H1 (cell line): ENCODE measurements around the gene BAAT. TPM values are rescaled to one million over a fixed set of nuclear protein-coding genes. Genes with fewer than 3 reads are reported as not detected.
A peak's percentile ranks its signal among the peaks of the same experiment; 100 is the strongest.

Experiments
- CTCF ChIA-PET: fragments of 300-600 bp; sonication (Branson Sonifier 250); formaldehyde crosslinking; loops from one replicate; lab custom pipeline; 2021; ENCODE audit not compliant: partially characterized antibody; lab: Charles Lee
- POLR2A ChIA-PET: fragments of 300-600 bp; sonication (Branson Sonifier 250); formaldehyde crosslinking; loops from one replicate; lab custom pipeline; 2021; ENCODE audit warnings: inconsistent platforms; ENCODE audit not compliant: partially characterized antibody; lab: Charles Lee
- DNase-seq, 2 experiments: peaks; one replicate each; pipeline versions ENCODE4 v3.0.0 to v3.0.0-alpha.2; 2010 to 2022; ENCODE audit warnings: low spot score in 2 of 2, low read depth in 1 of 2, mixed read lengths in 1 of 2
- FAIRE-seq: peaks from 2 replicates; lab custom pipeline; 2011; peaks lifted over from hg19 to GRCh38; lab: Jason Lieb, UNC
- H2AFZ ChIP-seq: 2 replicates; pipeline ENCODE4 v1.8.1; 2012; ENCODE audit warnings: low read length, inconsistent platforms
- H2AK5ac ChIP-seq: 2 replicates; pipeline ENCODE4 v1.6.1; 2013; ENCODE audit warnings: low read depth, low read length
- H2BK120ac ChIP-seq: replicated peaks from 2 replicates; pipeline ENCODE3; 2013; ENCODE audit warnings: low read depth, low read length, inconsistent platforms
- H2BK12ac ChIP-seq: 2 replicates; pipeline ENCODE4 v1.6.1; 2013; ENCODE audit warnings: low read depth, low read length
- H2BK15ac ChIP-seq: 2 replicates; pipeline ENCODE4 v1.6.1; 2013; ENCODE audit warnings: low read length
- H2BK20ac ChIP-seq: 2 replicates; pipeline ENCODE4 v1.6.1; 2013; ENCODE audit warnings: low read length
- H2BK5ac ChIP-seq: 2 replicates; pipeline ENCODE4 v1.6.1; 2013; ENCODE audit warnings: low read depth, low read length
- H3K14ac ChIP-seq: 2 replicates; pipeline ENCODE4 v1.6.1; 2013; ENCODE audit warnings: inconsistent platforms; ENCODE audit not compliant: insufficient read length
- H3K18ac ChIP-seq: 2 replicates; pipeline ENCODE4 v1.6.1; 2013; ENCODE audit warnings: low read length; ENCODE audit errors: extremely low read depth
- H3K23ac ChIP-seq: 2 replicates; pipeline ENCODE4 v1.6.1; 2013; ENCODE audit warnings: inconsistent platforms; ENCODE audit not compliant: insufficient read length
- H3K23me2 ChIP-seq: 2 replicates; pipeline ENCODE4 v1.6.1; 2013; ENCODE audit warnings: low read depth, low read length
- H3K27ac ChIP-seq: 2 replicates; pipeline ENCODE4 v1.6.1; 2011; ENCODE audit warnings: low read depth, low read length, inconsistent platforms
- H3K27me3 ChIP-seq, 4 experiments: replicated peaks in 1 of 4; 1 replicate in 1 of 4; 2 replicates in 3 of 4; pipeline versions ENCODE4 v1.6.1 to v1.8.1; 2011 to 2013; ENCODE audit warnings: low read length in 3 of 4, mild to moderate bottlenecking in 3 of 4, inconsistent platforms in 2 of 4, mixed read lengths in 2 of 4, moderate library complexity in 1 of 4; ENCODE audit not compliant: control insufficient read depth in 3 of 4, insufficient read depth in 3 of 4; ENCODE audit errors: extremely low read depth in 1 of 4
- H3K36me3 ChIP-seq, 4 experiments: 2 replicates each; pipeline versions ENCODE4 v1.6.1 to v1.8.1; 2011 to 2013; ENCODE audit warnings: mild to moderate bottlenecking in 4 of 4, low read length in 3 of 4, moderate library complexity in 2 of 4, control low read depth in 1 of 4, inconsistent platforms in 1 of 4; ENCODE audit not compliant: insufficient read depth in 4 of 4, control insufficient read depth in 2 of 4
- H3K4ac ChIP-seq: replicated peaks from 2 replicates; pipeline ENCODE3; 2013; ENCODE audit warnings: low read length, low read depth, mixed read lengths, inconsistent platforms; ENCODE audit not compliant: insufficient read length
- H3K4me1 ChIP-seq, 4 experiments: replicated peaks in 1 of 4; 1 replicate in 1 of 4; 2 replicates in 3 of 4; pipeline versions ENCODE4 v1.6.1 to v1.8.1; 2011 to 2013; ENCODE audit warnings: low read length in 3 of 4, inconsistent platforms in 2 of 4, mixed read lengths in 1 of 4; ENCODE audit not compliant: insufficient read depth in 4 of 4, control insufficient read depth in 3 of 4
- H3K4me2 ChIP-seq, 2 experiments: 2 replicates each; pipeline versions ENCODE4 v1.6.1 to v1.8.1; 2011 to 2013; ENCODE audit warnings: low read depth in 2 of 2, low read length in 2 of 2, control low read depth in 1 of 2, inconsistent platforms in 1 of 2, mild to moderate bottlenecking in 1 of 2; ENCODE audit not compliant: insufficient read depth in 1 of 2
- H3K4me3 ChIP-seq, 4 experiments: fragments of 200-600, 300-600 bp in 1 of 4; sonication (generic), shearing (Covaris generic), sonication (Bioruptor Twin) in 1 of 4; 2 replicates each; pipeline versions ENCODE4 v1.5.1 to v1.8.1; 2011 to 2016; ENCODE audit warnings: low read length in 4 of 4, low read depth in 3 of 4, control low read depth in 2 of 4, inconsistent platforms in 2 of 4, mild to moderate bottlenecking in 2 of 4, mixed read lengths in 1 of 4, moderate library complexity in 1 of 4; ENCODE audit not compliant: insufficient read depth in 2 of 4; ENCODE audit errors: extremely low read depth in 1 of 4
- H3K56ac ChIP-seq: replicated peaks from 2 replicates; pipeline ENCODE3; 2013; ENCODE audit warnings: low read depth, mild to moderate bottlenecking, mixed read lengths, low read length, inconsistent platforms; ENCODE audit not compliant: insufficient read length
- H3K79me1 ChIP-seq: 2 replicates; pipeline ENCODE4 v1.6.1; 2013; ENCODE audit warnings: low read depth, low read length, control low read depth
- H3K79me2 ChIP-seq, 2 experiments: 2 replicates each; pipeline versions ENCODE4 v1.6.1 to v1.8.1; 2012 to 2013; ENCODE audit warnings: low read length in 2 of 2, mild to moderate bottlenecking in 2 of 2, inconsistent platforms in 1 of 2; ENCODE audit not compliant: insufficient read depth in 2 of 2, control insufficient read depth in 1 of 2
- H3K9ac ChIP-seq, 4 experiments: replicated peaks in 1 of 4; 1 replicate in 1 of 4; 2 replicates in 3 of 4; pipeline versions ENCODE4 v1.6.1 to v1.8.1; 2011 to 2013; ENCODE audit warnings: low read depth in 3 of 4, low read length in 3 of 4, control low read depth in 2 of 4, mild to moderate bottlenecking in 2 of 4, moderate library complexity in 2 of 4, inconsistent platforms in 1 of 4; ENCODE audit errors: extremely low read depth in 1 of 4
- H3K9me3 ChIP-seq, 2 experiments: 2 replicates each; pipeline versions ENCODE4 v1.6.1 to v1.8.1; 2012 to 2013; ENCODE audit warnings: mild to moderate bottlenecking in 2 of 2, moderate library complexity in 2 of 2, control low read depth in 1 of 2, inconsistent platforms in 1 of 2, low read depth in 1 of 2, low read length in 1 of 2, mixed read lengths in 1 of 2; ENCODE audit not compliant: insufficient read depth in 2 of 2
- H4K20me1 ChIP-seq, 2 experiments: replicated peaks in 1 of 2; 2 replicates each; pipeline versions ENCODE3 to v1.8.1; 2011 to 2013; ENCODE audit warnings: inconsistent platforms in 2 of 2, low read length in 2 of 2, mild to moderate bottlenecking in 1 of 2; ENCODE audit not compliant: insufficient read depth in 2 of 2, control insufficient read depth in 1 of 2
- H4K5ac ChIP-seq: 2 replicates; pipeline ENCODE4 v1.6.1; 2013; ENCODE audit warnings: low read length, low read depth, mixed read lengths, inconsistent platforms; ENCODE audit not compliant: insufficient read length
- H4K8ac ChIP-seq: 2 replicates; pipeline ENCODE4 v1.8.0; 2013; ENCODE audit warnings: mild to moderate bottlenecking, moderate library complexity, low read length, inconsistent platforms; ENCODE audit not compliant: insufficient read depth; ENCODE audit errors: extremely low read depth
- H4K91ac ChIP-seq: replicated peaks from 2 replicates; pipeline ENCODE3; 2013; ENCODE audit warnings: low read length, mixed read lengths, inconsistent platforms; ENCODE audit not compliant: insufficient read length
- RAD21 ChIP-seq, 2 experiments: IDR thresholded peaks in 1 of 2; conservative IDR thresholded peaks in 1 of 2; 2 replicates each; pipeline ENCODE4 v1.6.1; 2011; ENCODE audit warnings: low read depth in 2 of 2, low read length in 2 of 2, improper control_type of control experiment in 1 of 2, inconsistent platforms in 1 of 2, mild to moderate bottlenecking in 1 of 2, moderate library complexity in 1 of 2
- TCF12 ChIP-seq: IDR thresholded peaks from 2 replicates; pipeline ENCODE4 v1.6.1; 2011; ENCODE audit warnings: low read depth, mild to moderate bottlenecking, low read length
- polyA plus RNA-seq, 7 experiments: library from polyadenylated mRNA; depleted of rRNA in 3 of 7; stranded (reverse) in 5 of 7; unstranded in 2 of 7; fragments of >200 nt in 5 of 7; fragments of 200-250 nt in 2 of 7; gene quantifications; 1 replicate in 5 of 7; 2 replicates in 1 of 7; 4 replicates in 1 of 7; pipeline versions ENCODE4 v1.2.1 to v1.2.3, GENCODE V29; 2011 to 2013; ENCODE audit warnings: missing spikeins in 2 of 7, mixed read lengths in 2 of 7
- total RNA-seq: library from RNA; stranded (reverse); fragmentation: NEBNext Ultra II Directional; extraction: Animal tissue kit (Norgen Biotek cat#: 25700); gene quantifications from 2 replicates; pipeline ENCODE4 v1.2.1, GENCODE V29; 2021

BAAT gene
- total and polyA plus RNA-seq, 2 of the 8 experiments (the other 6 are each of a cell fraction or from before 2014, with no cell fraction given), result 0.09 to 0.17 TPM

DNA sequence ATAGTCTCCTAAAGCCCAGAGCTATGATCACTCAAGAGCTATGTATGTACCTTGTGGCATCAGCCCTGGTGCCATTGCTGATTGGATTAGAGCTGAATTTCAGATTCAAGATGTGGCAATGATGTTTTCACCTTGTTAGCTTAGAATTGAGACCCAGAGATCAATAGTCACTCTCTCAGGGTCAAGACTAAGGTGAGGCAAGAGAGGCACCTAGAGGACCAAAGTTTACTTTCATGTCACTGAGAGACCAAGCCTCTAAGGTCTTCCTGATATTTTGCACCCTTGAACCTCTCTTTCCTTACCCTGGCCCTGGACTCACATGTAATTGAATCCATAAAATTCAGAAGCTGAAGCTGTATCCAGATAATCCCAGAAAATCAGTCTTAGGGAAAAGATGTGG lies 42.8 kb downstream of the BAAT start:
- Histone ChIP-seq H3K23ac (no peak overlapping the region), H3K36me3 (no peaks in the 10 kb centered on the region), H3K4me2 (no peak overlapping the region), H2BK12ac (no peak overlapping the region), H3K9ac (no peak overlapping the region), H4K20me1 (no peaks in the 10 kb centered on the region), H2BK120ac (no peak overlapping the region), H3K79me2 (no peaks in the 10 kb centered on the region), H3K23me2 (no peaks in the 10 kb centered on the region), H3K4me3 (no peak overlapping the region), H3K27ac (no peak overlapping the region), H3K56ac (no peak overlapping the region), H2BK20ac (no peak overlapping the region), H2AFZ (no peak overlapping the region), H3K9me3 (no peaks in the 10 kb centered on the region), H2BK15ac (no peak overlapping the region), H2BK5ac (no peak overlapping the region), H3K18ac (no peak overlapping the region), H4K5ac (no peak overlapping the region), H3K79me1 (no peaks in the 10 kb centered on the region), H2AK5ac (no peak overlapping the region), H3K27me3 (no peaks in the 10 kb centered on the region), H3K14ac (no peak overlapping the region), H4K8ac (no peak overlapping the region), H3K4me1 (no peaks in the 10 kb centered on the region), H3K4ac (no peak overlapping the region), H4K91ac (no peak overlapping the region)
- DNase-seq (no peak), FAIRE-seq (no peak)
- no peak for TF ChIP-seq TCF12
- peak in 1 of 2 experiments; percentile 22; a peak in 1 of 4 replicates for TF ChIP-seq RAD21 (IDR thresholded peaks at IDR 0.05 in 1 of 2, conservative IDR thresholded peaks at IDR 0.05 in 1 of 2; ENCODE audit: low read depth in 2 of 2, low read length in 2 of 2)
- ChIA-PET CTCF (no interaction called here), POLR2A (no interaction called here)
